Stimulated activated CD4-positive, alpha-beta T cell treated with anti-CD3 and anti-CD28 coated beads, Interleukin-2, amount 100 ng/mL, for 4 hours (primary cell): ENCODE data around the gene JSRP1.
A peak's percentile ranks its signal among the peaks of the same experiment; 100 is the strongest.

Experiments
- DNase-seq: peaks from one replicate; pipeline ENCODE4 v3.0.0-alpha.2; 2020; ENCODE audit warnings: low read depth

JSRP1 gene

GRCh38 chr19:2246801-2247361, 9.3 kb downstream of the JSRP1 start:
- DNase-seq: no peak

GRCh38 chr19:2246014-2246620, 10.1 kb downstream of the JSRP1 start:
- DNase-seq: no peak

GRCh38 chr19:2245273-2245672, 10.9 kb downstream of the JSRP1 start:
- no peak for DNase-seq

GRCh38 chr19:2244486-2244885, 11.7 kb downstream of the JSRP1 start:
- DNase-seq: no peak

- DNase-seq: no peak
These were observed 12.1 kb downstream of the JSRP1 start for GRCh38 chr19:2244125-2244411.

GRCh38 chr19:2243274-2244124, 12.7 kb downstream of the JSRP1 start:
- no peak for DNase-seq

- no peak for DNase-seq
These were observed 13.4 kb downstream of the JSRP1 start for GRCh38 chr19:2242816-2243215.

- no peak for DNase-seq
These were observed 14.1 kb downstream of the JSRP1 start for GRCh38 chr19:2242092-2242537.

GRCh38 chr19:2240881-2241760, 15.1 kb downstream of the JSRP1 start:
- DNase-seq: no peak

GRCh38 chr19:2239771-2240770, 16.1 kb downstream of the JSRP1 start:
- no peak for DNase-seq

GRCh38 chr19:2239173-2239572, 17.0 kb downstream of the JSRP1 start:
- no peak for DNase-seq

- DNase-seq: no peak
These were observed 18.4 kb downstream of the JSRP1 start for GRCh38 chr19:2237869-2238153.

GRCh38 chr19:2237051-2237868, 19.0 kb downstream of the JSRP1 start:
- no peak for DNase-seq

GRCh38 chr19:2236314-2237050, 19.7 kb downstream of the JSRP1 start, which contains the start of the genes PLEKHJ1 and SF3A2:
Gene PLEKHJ1 (minus strand): TSS chr19:2236329. CDS start chr19:2236248, 81 bp downstream.
Gene SF3A2 (plus strand): TSS chr19:2236824. CDS start chr19:2243419, 6,595 bp downstream.
- DNase-seq: peak; percentile 97

- DNase-seq: no peak
These were observed 20.2 kb downstream of the JSRP1 start for GRCh38 chr19:2236064-2236313.

GRCh38 chr19:2235381-2236063, 20.7 kb downstream of the JSRP1 start:
- DNase-seq: no peak

- DNase-seq: no peak
These were observed 21.2 kb downstream of the JSRP1 start for GRCh38 chr19:2234996-2235380.

- no peak for DNase-seq
These were observed 22.5 kb downstream of the JSRP1 start for GRCh38 chr19:2233601-2234280.
